H1 (cell line): ENCODE measurements around the gene PTGDS. TPM values are rescaled to one million over a fixed set of nuclear protein-coding genes. Genes with fewer than 3 reads are reported as not detected.

Experiments
- ASH2L ChIP-seq: fragments of 200-600, 300-600 bp; sonication (generic); IDR thresholded peaks from one replicate; pipeline ENCODE4 v1.7.1; 2017; ENCODE audit warnings: low read length
- ATF2 ChIP-seq: IDR thresholded peaks from 2 replicates; pipeline ENCODE4 v1.6.1; 2012; ENCODE audit warnings: low read length, inconsistent platforms
- ATF3 ChIP-seq: IDR thresholded peaks from 2 replicates; pipeline ENCODE4 v1.6.1; 2011; ENCODE audit warnings: low read depth, mild to moderate bottlenecking, low read length; ENCODE audit not compliant: insufficient read depth
- BACH1 ChIP-seq: IDR thresholded peaks from 2 replicates; pipeline ENCODE4 v1.6.1; 2012; ENCODE audit warnings: low read length, improper control_type of control experiment
- BRCA1 ChIP-seq: IDR thresholded peaks from 2 replicates; pipeline ENCODE4 v1.6.1; 2012; ENCODE audit warnings: low read depth, low read length, improper control_type of control experiment
- CBX5 ChIP-seq: fragments of 300-800, 300-1000 bp; sonication (generic); IDR thresholded peaks from 2 replicates; pipeline ENCODE4 v1.7.1; 2016; ENCODE audit warnings: antibody characterized with exemption, low read length, low read depth
- CBX8 ChIP-seq: fragments of 300-800, 300-1000 bp; sonication (generic); IDR thresholded peaks from 2 replicates; pipeline ENCODE4 v1.7.1; 2016; ENCODE audit warnings: low read depth, low read length, borderline replicate concordance
- CTBP2 ChIP-seq: IDR thresholded peaks from 2 replicates; pipeline ENCODE4 v1.7.0; 2011; ENCODE audit warnings: borderline replicate concordance, mild to moderate bottlenecking, moderate library complexity, mixed read lengths, low read length; ENCODE audit not compliant: insufficient read depth, insufficient read length
- EP300 ChIP-seq, 2 experiments: IDR thresholded peaks; 1 replicate in 1 of 2; 2 replicates in 1 of 2; pipeline ENCODE4 v1.6.1; 2011 to 2012; ENCODE audit warnings: low read depth in 2 of 2, low read length in 2 of 2, mild to moderate bottlenecking in 2 of 2, borderline replicate concordance in 1 of 2, inconsistent platforms in 1 of 2, moderate library complexity in 1 of 2
- GABPA ChIP-seq: IDR thresholded peaks from 2 replicates; pipeline ENCODE4 v1.6.1; 2011; ENCODE audit warnings: mild to moderate bottlenecking, low read length, moderate library complexity, borderline replicate concordance; ENCODE audit not compliant: insufficient read depth
- GTF2F1 ChIP-seq: IDR thresholded peaks from 2 replicates; pipeline ENCODE4 v1.6.1; 2012; ENCODE audit warnings: low read depth, low read length, improper control_type of control experiment, borderline replicate concordance
- HDAC6 ChIP-seq: IDR thresholded peaks from one replicate; pipeline ENCODE4 v1.7.1; 2012; ENCODE audit warnings: low read depth, mild to moderate bottlenecking, inconsistent platforms, low read length, moderate library complexity
- MAX ChIP-seq: IDR thresholded peaks from 2 replicates; pipeline ENCODE4 v1.6.1; 2012; ENCODE audit warnings: inconsistent platforms
- NANOG ChIP-seq: IDR thresholded peaks from 2 replicates; pipeline ENCODE4 v1.6.1; 2011; ENCODE audit warnings: low read length, low read depth, mild to moderate bottlenecking, inconsistent platforms; ENCODE audit not compliant: insufficient read depth, poor library complexity, severe bottlenecking
- RNF2 ChIP-seq: fragments of 200-900, 300-1000 bp; sonication (generic); IDR thresholded peaks from 2 replicates; pipeline ENCODE4 v1.7.1; 2016; ENCODE audit warnings: borderline replicate concordance, low read depth, mild to moderate bottlenecking, antibody characterized with exemption, low read length; ENCODE audit not compliant: poor library complexity, severe bottlenecking; ENCODE audit errors: missing control alignments
- RXRA ChIP-seq: IDR thresholded peaks from 2 replicates; pipeline ENCODE4 v1.6.1; 2011; ENCODE audit warnings: low read depth, mild to moderate bottlenecking, low read length, moderate library complexity; ENCODE audit not compliant: insufficient read depth
- SAP30 ChIP-seq: fragments of 300-600 bp; sonication (generic); IDR thresholded peaks from 2 replicates; pipeline ENCODE4 v1.7.1; 2012; ENCODE audit warnings: low read length, moderate library complexity, mild to moderate bottlenecking, inconsistent platforms; ENCODE audit not compliant: insufficient read depth, insufficient replicate concordance
- SIX5 ChIP-seq: IDR thresholded peaks from 2 replicates; pipeline ENCODE4 v1.6.1; 2011; ENCODE audit warnings: mild to moderate bottlenecking, low read depth, low read length
- SP2 ChIP-seq: IDR thresholded peaks from 2 replicates; pipeline ENCODE4 v1.6.1; 2012; ENCODE audit warnings: mild to moderate bottlenecking, low read length, inconsistent platforms
- polyA plus RNA-seq, 7 experiments: library from polyadenylated mRNA; depleted of rRNA in 3 of 7; stranded (reverse) in 5 of 7; unstranded in 2 of 7; fragments of >200 nt in 5 of 7; fragments of 200-250 nt in 2 of 7; gene quantifications; 1 replicate in 5 of 7; 2 replicates in 1 of 7; 4 replicates in 1 of 7; pipeline versions ENCODE4 v1.2.1 to v1.2.3, GENCODE V29; 2011 to 2013; ENCODE audit warnings: missing spikeins in 2 of 7, mixed read lengths in 2 of 7
- total RNA-seq: library from RNA; stranded (reverse); fragmentation: NEBNext Ultra II Directional; extraction: Animal tissue kit (Norgen Biotek cat#: 25700); gene quantifications from 2 replicates; pipeline ENCODE4 v1.2.1, GENCODE V29; 2021

The PTGDS gene
- total and polyA plus RNA-seq, 2 of the 8 experiments (the other 6 are each of a cell fraction or from before 2014, with no cell fraction given) = 1.7 to 2.3 TPM

GRCh38 chr9:136949817-136950655, 27.3 kb upstream of the PTGDS start (continued):
- TF ChIP-seq ATF3 (peak; percentile 94), BACH1 (no peak), SP2 (no peak), GTF2F1 (no peak), EP300 (IDR thresholded peaks at IDR 0.05; ENCODE audit: borderline replicate concordance in 1 of 2, low read depth in 2 of 2, low read length in 2 of 2) (no peak), HDAC6 (no peak), RNF2 (no peak), BRCA1 (no peak), CTBP2 (no peak), MAX (peak; percentile 76), SAP30 (no peak), ASH2L (no peak), ATF2 (no peak), GABPA (0 out of 2 replicates have a peak, but pooled peaks have one; percentile 21), CBX5 (no peak), SIX5 (no peak), NANOG (no peak), RXRA (no peak), CBX8 (no peak)
